Measurements from ENCODE around the gene ADGRL1. TPM values are rescaled to one million over a fixed set of nuclear protein-coding genes. Genes with fewer than 3 reads are reported as not detected.
"Not testable (repeated sequence)": the region's sequence is repeated elsewhere in the genome, so short reads cannot be mapped to it uniquely, and the experiment has no call there.

Gene ADGRL1
- 10 to 100 TPM; 11.1 to 37.5 (median 19.1) TPM for total RNA-seq
- polyA plus RNA-seq: 10 to 100 TPM in 1 of 3 donors, 1 to 10 TPM in 2; 3.0 to 28.8 (median 4.6) TPM

DNA sequence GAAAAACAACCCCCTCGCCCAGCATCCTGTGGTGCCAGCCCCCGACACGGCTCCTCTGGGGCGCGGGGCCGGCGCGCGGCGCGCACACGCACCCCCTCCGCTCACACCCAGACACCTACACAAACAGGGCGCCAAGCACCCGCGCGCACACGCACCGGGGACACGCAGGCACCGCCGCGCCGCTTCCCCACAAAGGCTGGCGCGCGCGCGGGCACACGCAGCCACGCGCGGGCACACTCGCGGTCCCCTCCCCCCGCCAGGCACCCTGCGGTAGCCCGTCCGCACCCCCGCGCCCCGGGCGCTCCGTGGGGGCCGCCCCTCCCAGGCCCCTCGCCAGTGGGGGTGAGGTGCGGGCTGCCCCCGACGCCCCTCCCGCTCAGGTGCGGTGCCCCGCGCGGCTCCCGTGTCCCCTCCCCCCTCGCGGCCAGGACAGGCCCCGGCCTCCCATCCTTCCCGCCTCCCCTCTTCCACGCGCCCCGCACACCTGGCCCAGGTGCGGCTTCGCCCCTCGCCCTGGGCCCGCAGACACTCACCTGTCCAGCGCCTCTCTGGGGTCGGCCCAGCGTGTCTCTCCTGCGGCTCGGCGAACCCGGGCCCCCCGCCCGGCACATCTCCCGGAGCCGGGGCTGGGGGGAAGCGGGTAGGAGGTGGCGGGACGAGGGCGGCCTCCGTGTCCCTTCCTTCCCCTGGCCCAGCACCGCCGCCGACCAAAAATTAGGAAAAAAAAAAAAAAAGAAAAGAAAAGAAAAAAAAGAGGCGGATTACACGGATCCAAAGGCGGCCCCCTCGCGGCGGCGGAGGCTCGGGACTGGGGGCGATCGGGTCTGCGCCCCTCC, at the start of gene ADGRL1:
Gene ADGRL1 (minus strand): TSS at position 718 of the 836 bp plus-strand sequence. CDS start 22,567 bp downstream, outside the sequence.
- Histone ChIP-seq H3K4me1 (peaks cover 10 to 39% (median 26%) of the 10 kb centered on the region in 4 donors), H3K4me3 (peak within 1 kb of the TSS; percentile 81 to 90 (median 86)), H3K27ac (peak within 1 kb of the TSS; percentile 72 to 80 (median 78))
- intact Hi-C loops (cut with DNase I): loop anchor here (2.0 to 10.0 kb wide), 2 partner anchors 57 to 199 kb away; no protein-coding TSS in a partner anchor
- 1% methylated on average over 96 of the region's 96 CpGs for WGBS, 2 donors
- not testable (repeated sequence) for H3K27me3 ChIP-seq, H3K9me3 ChIP-seq, DNase-seq, H3K36me3 ChIP-seq

DNA sequence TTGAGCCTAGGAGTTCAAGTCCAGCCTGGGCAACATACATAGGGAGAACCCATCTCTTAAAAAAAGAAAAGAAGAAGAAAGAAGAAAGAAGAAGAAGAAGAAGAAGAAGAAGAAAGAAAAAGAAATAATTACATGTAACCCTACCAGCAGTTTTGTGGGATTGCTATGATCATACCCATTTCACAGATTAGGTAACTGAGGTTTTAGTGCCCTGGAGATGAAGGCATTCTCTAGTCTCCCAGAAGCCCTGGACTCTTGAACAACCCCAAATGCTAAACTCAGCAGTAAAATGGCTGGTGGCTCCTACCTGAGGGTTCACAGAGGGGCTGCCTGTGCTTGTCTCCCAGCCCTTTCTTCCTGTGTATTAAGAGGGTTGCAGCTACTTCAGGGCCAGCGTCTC, 49.3 kb upstream of the ADGRL1 start:
- H3K36me3 ChIP-seq; H3K27ac ChIP-seq; H3K4me1 ChIP-seq; H3K27me3 ChIP-seq; DNase-seq; intact Hi-C loops (cut with DNase I); H3K9me3 ChIP-seq; H3K4me3 ChIP-seq: not testable (repeated sequence)
- 58 to 68% methylated on average over 1 of the region's 1 CpG for WGBS, 2 donors

DNA sequence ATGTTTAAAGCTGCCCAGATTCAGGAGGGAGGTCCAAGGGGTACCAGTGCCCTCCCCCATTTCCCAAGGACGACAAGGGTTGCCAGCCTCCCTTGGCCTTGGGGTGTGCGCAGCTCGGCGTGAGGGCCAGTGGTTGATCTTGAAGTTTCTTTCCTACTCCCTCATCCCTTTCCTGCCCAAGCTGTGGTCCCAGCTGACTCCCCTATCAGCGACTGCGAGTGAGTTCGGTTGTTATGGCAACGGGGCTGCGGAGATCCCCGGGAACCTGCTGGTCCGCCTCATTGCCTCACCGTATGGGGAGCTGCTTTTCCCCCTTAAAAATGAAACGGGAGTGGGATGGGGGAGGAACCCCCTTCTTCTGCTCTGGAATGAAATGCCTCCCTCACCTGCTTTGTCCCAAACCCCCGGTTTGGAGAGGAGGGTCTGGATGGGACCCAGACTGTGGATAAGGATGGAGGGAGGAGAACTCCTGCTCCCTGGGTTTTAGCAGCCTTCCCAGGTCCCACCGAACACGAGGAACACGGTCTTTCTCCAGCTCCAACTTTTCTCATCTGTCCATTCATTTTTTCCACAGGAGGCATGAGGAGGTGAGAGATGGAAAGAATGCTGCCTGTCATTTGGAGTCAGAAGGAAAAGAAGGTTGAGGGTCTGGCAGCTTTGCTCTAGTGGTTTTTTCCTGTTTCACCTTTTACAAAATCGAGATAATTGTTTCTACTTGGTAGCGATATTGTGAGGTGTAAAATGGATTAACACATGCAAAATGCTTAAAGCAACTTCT, 48.0 kb upstream of the ADGRL1 start:
- H3K27me3 ChIP-seq; H3K9me3 ChIP-seq; H3K27ac ChIP-seq; DNase-seq; H3K36me3 ChIP-seq; intact Hi-C loops (cut with DNase I); H3K4me1 ChIP-seq; H3K4me3 ChIP-seq: not testable (repeated sequence)
- 21 to 31% methylated on average over 19 of the region's 19 CpGs for WGBS, 2 donors

DNA sequence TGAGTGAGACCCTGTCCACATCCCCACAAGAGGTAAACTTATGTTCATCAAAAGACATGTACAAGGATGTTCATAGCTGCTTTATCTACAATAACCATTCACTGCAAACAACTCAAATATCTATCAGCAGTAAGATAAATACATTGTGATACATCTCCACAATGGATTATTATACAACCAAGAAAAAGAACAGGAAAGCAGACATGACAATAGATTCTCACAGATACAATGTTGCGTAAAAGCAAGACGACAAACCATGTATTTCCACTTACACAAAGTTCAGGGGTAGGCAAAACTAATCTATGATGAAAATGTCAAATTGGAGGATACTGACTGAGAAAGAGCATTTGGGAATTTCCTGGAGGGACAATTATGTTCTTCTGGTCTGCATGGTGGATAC, 46.2 kb upstream of the ADGRL1 start:
- intact Hi-C loops (cut with DNase I); H3K27ac ChIP-seq; DNase-seq; H3K9me3 ChIP-seq; H3K27me3 ChIP-seq; H3K4me3 ChIP-seq; H3K36me3 ChIP-seq: not testable (repeated sequence)
- 93% methylated on average over 2 of the region's 2 CpGs for WGBS, 2 donors
- H3K4me1 ChIP-seq: peaks cover 0 to 21% (median 13%) of the 10 kb centered on the region in 4 donors

DNA sequence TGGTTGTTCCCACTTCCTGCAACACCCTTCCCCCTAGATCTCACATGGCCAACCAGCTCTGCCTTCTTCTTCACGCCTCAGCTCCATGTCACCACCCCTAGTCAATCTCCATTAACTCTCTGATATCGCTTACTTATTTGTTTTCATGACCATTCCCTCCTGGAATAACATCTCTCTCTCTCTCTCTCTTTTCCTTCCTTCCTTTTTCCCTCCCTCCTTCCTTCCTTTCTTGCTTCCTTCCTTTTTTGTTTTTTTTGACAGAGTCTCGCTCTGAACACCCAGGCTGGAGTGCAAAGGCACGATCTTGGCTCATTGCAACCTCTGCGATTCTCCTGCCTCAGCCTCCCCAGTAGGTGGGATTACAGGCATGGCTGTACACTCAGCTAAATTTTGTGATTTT, 44.9 kb upstream of the ADGRL1 start:
- DNase-seq: no peak
- WGBS, 2 donors: 83 to 85% methylated on average over 5 of the region's 5 CpGs
- H3K27ac ChIP-seq: no peak overlapping the region
- H3K27me3 ChIP-seq: no peaks in the 10 kb centered on the region
- TF ChIP-seq POLR2A (IDR thresholded peaks at IDR 0.05) (no peak), POLR2AphosphoS5 (IDR thresholded peaks at IDR 0.05) (no peak), EP300 (IDR thresholded peaks at IDR 0.05) (no peak)
- intact Hi-C loops (cut with DNase I): no loop called here
- H3K4me3 ChIP-seq: no peak overlapping the region
- no peaks in the 10 kb centered on the region for H3K9me3 ChIP-seq
- peaks cover 0 to 21% (median 13%) of the 10 kb centered on the region in 4 donors for H3K4me1 ChIP-seq
- no peaks in the 10 kb centered on the region for H3K36me3 ChIP-seq

DNA sequence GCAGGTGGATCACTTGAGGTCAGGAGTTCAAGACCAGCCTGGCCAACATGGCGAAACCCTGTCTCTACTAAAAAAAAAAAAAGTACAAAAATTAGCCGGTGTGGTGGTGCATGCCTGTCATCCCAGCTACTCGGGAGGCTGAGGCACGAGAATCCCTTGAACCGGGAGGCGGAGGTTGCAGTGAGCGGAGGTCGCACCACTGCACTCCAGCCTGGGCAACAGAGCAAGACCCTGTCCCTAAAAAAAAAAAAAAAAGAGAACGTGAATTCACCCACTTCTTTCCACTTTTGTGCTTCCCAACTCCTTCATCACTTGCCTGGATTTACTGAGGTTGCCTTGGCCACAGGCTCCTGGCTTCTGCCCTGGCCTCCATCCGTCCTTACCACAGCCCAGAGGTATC, 44.3 kb upstream of the ADGRL1 start:
- H3K4me3 ChIP-seq; DNase-seq; H3K36me3 ChIP-seq; H3K27me3 ChIP-seq; intact Hi-C loops (cut with DNase I); H3K9me3 ChIP-seq; H3K27ac ChIP-seq: not testable (repeated sequence)
- 91 to 93% methylated on average over 10 of the region's 10 CpGs for WGBS, 2 donors
- peaks cover 0 to 21% (median 13%) of the 10 kb centered on the region in 4 donors for H3K4me1 ChIP-seq

DNA sequence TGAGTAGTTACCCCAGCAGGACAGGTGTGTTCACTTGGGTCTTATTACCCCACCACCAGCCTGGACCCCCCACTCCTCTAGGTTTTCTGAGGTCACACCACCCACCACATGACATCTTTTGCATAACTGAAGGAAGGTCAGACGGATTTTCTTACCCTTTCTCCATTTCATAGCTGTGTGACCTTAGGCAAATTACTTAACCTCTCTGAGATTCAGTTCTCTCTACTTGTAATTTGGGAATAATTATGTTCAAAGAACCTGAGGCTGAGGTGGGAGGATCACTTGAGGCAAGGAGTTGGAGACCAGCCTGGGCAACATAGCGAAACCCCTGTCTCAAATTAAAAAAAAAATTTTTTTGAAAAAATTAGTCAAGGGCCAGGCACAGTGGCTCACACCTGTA, 43.9 kb upstream of the ADGRL1 start:
- H3K36me3 ChIP-seq; H3K27ac ChIP-seq; H3K9me3 ChIP-seq; H3K4me3 ChIP-seq; intact Hi-C loops (cut with DNase I); H3K27me3 ChIP-seq; DNase-seq: not testable (repeated sequence)
- 65% methylated on average over 2 of the region's 2 CpGs for WGBS, 2 donors
- peaks cover 0 to 21% (median 13%) of the 10 kb centered on the region in 4 donors for H3K4me1 ChIP-seq

DNA sequence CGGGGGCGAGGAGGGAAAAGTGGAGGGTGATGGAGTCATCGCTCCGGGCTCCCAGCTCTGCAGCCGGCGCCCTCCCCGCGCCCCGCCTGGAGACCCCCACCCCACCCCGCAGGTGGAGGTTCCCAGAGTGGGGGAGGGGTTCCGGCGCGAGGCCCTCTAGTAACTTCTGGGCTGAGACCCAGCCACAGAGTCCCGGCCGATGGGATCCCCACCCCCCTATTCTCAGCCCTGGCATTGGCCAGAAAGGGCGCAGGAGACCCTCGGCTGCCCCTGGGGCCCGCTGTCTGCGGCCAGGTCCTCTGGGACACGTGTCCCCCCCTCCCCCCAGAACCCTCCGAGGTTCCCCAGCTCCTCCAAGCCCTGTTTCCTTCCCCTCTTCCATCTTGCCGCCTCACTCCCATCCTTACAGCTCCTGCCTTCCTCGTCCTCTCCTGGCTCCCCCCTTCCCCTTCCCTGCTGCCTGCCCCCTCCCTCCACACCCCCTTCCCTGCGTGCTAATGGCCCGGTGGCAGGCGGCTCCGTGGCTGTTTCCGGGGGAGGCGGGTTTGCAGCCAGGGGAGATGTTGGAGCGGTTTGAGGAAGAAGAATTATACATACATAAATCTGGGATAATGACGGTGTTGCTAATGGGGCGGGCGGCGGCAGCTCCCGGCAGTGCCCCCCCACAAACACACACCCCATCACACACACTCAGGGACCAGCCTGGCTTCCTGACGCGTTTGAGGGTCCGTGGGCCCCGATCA, 43.2 kb upstream of the ADGRL1 start:
- Histone ChIP-seq H3K4me1 (peaks cover 0 to 21% (median 13%) of the 10 kb centered on the region in 4 donors), H3K27ac (peak overlapping the region; percentile 29 to 72 (median 66)), H3K4me3 (peak overlapping the region; percentile 56 to 69 (median 66))
- H3K9me3 ChIP-seq; H3K27me3 ChIP-seq; H3K36me3 ChIP-seq; intact Hi-C loops (cut with DNase I); DNase-seq: not testable (repeated sequence)
- WGBS, 2 donors: 1 to 2% methylated on average over 38 to 39 of the region's 39 CpGs
